GM18858 (cell line): ENCODE results near the gene KMO.

ENCODE experiments used
- ATAC-seq: cut with Tn5 transposase; IDR thresholded peaks from one replicate; pipeline ENCODE4 v1.9.1; 2021; ENCODE audit not compliant: unreplicated experiment

Gene KMO

DNA sequence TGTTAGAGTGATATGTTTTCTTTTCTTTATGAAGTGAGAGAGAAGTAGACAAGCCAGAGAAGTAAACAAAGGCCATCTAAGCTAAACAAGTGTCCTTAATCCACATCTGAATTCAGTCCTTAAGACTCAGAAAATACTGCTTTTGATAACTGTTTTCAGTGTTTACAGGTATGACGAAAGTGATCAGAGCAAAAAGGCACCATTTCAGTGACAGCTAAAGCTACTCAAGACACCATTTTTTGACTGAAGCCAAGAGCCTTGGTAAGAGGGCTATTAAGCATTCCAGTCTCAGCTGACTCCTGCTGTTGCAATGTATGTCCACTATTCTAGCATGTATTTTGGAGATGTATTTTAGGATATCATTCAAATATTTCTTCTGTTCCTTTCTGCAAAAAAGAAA lies 4.1 kb downstream of the KMO start:
- no peak for ATAC-seq

DNA sequence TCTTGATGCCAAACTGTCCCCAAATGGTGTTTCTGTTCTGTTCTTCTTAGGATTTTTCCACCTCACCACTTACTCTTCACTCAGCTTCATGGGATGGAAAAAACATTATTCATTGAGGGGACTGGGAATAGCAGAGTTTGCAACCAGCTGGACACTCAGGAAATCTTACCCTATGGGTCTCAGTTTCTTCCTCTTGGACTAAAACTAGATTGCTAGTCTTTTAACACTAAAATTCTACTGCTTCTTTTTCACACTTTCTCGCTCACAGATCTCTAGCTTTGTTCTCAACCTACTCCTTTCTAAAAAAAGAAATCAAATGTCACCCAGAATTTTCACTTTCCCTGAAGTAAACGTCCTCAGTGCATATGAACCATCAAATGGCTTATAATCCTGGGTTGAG lies 4.8 kb downstream of the KMO start:
- no peak for ATAC-seq

DNA sequence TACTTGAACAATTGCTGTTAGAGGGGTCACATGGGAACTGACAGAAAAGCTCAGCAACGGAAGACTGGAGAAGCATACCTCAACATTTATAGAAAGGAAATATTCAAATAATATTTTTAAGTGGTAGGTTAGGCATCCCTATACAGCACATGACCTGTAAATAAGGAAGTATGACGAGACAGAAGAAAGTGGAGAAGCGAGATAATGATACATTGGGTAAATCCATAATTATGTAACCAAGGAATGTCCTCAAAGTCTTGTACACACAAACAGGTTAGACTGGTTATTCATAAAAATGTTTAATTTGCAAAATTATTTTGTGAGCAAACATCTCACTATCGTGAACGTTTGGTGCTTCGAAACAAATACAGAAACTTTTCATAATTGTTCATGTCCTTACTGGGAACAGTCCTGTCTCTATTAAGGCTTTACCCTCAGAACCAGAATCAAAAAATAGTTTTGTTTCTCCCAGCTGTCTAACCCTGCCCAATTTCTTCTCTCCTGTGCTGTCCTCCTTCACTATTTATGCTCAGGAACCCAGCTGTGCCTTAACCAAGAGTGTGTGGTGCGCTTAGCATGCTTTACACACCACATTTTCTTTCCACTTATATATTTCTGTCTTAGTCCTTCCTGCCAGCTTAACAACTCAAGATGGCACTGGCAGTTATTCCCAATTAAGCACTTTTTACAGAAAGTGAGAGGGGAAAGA lies 10.2 kb downstream of the KMO start:
- ATAC-seq: no peak

DNA sequence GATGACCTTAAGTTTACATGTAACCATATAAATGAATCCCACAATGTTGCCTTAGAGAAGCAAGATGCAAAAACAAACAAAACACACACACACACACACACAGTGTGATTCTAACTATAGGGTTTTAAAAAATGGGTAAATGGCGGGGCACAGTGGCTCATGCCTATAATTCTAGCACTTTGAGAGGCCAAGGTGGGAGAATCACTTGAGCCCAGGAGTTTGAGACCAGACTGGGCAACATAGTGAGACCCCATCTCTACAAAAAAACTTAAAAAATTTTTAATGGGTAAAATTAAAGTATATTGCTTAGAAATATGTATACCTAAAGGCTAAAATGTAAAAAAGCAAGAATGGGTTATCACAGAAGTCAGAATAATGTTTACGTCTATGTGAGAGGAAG lies 15.8 kb downstream of the KMO start:
- ATAC-seq: no peak

DNA sequence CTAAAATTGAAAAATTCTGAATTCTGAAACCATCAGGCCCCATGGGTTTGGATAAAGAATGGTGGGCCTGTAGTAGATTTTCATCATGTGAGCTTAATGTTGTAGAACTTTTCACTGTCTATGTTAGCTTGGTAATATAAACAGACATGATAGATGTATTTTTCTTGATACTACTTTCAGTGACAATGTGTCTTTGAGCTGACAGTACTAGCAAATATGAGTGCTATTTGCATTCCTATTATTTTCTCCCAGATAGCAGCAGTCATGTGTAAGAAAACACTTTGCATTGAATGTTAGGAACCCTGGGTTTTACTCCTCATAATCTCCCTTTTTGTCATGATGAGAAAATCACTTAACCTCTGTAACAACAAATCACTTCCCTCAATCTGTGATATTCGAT lies 18.1 kb downstream of the KMO start:
- ATAC-seq: no peak

DNA sequence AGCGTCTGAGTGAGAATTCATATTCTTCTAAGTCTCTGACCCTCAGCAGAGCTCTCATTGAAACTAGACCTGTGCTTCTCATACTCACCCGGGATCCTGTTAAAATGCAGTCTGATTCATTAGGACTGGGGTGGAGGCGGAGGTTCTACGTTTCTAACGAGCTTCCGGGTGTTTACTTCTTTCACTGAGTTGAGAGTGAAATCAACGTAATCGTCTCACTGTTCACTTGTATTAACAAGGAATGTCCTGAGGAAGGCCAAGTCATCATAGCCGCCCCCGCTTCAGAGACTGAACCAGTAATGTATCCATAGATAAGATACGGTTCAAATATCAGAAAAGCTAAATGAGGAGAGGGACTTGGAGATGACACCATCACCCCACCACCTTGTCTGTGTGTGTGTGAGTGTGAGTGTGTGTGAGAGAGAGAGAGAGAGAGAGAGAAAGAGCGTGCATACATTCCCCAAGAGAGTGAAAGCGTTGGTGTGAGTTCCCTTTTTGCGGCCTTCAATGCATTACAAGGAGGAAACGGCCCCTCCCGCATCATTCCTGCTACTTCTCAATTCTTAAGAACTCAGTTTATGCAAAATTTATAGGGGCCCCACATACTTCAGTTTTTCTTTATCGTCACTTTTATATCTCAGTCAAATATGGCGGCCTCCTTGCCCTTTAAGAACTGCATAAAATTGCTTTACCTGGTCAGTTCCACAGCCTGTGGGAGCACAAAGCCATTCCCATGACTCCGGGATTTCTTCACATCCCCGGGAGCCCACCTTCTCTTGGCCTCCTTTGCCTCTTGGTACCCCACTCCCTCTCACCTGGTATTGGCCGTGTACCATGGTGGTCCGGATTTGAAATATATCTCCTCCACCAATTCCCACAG lies 19.8 kb downstream of the KMO start:
- peak; percentile 71 for ATAC-seq

DNA sequence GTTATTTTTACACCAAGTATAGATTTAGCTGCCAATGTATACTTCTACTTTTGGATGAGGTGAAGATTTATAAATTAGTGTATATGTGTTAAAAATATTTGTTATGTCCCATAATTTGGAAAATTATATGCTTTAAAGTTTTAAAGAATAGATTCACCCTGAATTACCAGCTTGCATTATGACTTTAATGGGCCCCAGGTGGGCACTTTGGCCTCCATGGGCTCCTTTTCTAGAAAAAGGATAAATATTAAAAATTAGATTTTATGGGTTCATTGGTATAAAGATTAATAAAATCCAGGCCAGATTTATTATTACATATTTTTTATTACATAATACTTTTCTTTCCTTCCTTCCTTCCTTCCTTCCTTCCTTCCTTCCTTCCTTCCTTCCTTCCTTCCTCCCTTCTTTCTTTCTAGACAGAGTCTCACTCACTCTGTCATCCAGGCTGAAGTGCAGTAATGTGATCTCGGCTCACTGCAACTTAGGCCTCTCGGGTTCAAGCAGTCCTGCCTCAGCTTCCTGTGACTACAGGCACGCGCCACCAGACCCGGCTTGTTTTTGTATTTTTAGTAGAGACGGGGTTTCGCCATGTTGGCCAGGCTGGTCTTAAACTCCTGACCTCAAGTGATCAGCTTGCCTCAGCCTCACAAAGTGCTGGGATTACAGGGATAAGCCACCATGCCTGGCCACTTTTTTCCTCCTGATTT lies 21.9 kb downstream of the KMO start:
- no peak for ATAC-seq

DNA sequence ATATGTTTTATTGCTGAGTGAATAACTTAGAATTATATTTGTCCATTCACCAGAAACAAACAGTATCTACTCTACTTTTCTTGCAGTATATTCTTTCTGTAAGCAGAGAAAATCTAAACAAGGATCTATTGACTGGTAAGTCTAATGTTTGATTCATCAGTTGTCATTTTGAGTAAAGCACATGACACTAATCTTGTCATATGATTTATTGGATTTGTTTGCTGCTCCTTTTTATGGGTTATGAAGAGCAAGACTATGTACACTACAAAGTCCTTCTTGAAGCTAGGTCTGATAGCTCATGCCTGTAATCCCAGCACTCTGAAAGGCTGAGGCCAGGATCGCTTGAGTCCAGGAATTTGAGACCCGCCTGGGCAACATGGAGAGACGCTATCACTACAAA lies 23.3 kb downstream of the KMO start:
- no peak for ATAC-seq

DNA sequence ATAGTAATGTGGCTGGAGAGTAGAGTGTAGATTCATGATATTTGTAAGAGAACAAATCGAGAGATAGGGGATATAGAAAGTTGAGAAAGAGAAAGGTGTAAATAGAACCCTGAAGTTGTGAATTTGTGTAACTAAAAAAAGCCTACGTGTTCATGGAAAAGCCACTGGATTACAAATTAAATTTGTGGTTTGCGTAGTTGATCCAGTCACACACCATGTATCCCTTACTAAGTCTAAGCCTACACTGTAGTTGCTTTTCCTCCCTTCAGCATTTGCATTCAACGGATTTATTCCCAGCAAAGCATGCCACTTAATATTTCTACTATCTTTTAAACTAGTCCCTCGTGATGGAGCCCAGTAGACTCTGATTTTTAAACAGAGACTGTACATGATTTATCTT lies 24.9 kb downstream of the KMO start:
- no peak for ATAC-seq

DNA sequence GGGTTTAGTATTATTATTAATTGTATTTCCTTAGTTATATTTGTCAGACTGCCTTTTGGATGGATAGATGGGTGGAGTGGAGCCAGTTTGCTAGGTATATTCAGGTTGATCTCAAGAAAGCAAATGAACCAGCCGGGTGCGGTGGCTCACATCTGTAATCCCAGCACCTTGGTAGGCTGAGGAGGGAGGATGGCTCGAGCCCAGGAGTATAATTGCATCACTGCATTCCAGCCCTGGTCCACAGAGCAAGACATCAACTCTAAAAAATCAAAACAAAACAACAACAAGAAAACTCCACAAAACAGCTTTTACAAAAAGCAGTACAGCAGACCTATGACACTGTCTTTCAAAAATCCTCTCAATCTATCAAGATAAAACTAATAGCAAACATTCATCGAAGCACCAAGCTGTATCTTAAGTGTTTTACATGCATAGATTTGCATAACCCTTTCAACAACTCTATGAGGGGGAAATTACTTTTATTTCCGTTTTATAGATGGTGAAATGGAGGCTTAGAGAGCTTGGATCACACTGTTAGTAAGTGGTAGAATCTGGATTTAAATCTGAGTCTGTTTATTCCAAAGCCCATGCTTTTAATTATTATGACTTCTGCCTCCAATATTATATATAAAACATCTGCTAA lies 25.5 kb downstream of the KMO start:
- ATAC-seq: no peak

DNA sequence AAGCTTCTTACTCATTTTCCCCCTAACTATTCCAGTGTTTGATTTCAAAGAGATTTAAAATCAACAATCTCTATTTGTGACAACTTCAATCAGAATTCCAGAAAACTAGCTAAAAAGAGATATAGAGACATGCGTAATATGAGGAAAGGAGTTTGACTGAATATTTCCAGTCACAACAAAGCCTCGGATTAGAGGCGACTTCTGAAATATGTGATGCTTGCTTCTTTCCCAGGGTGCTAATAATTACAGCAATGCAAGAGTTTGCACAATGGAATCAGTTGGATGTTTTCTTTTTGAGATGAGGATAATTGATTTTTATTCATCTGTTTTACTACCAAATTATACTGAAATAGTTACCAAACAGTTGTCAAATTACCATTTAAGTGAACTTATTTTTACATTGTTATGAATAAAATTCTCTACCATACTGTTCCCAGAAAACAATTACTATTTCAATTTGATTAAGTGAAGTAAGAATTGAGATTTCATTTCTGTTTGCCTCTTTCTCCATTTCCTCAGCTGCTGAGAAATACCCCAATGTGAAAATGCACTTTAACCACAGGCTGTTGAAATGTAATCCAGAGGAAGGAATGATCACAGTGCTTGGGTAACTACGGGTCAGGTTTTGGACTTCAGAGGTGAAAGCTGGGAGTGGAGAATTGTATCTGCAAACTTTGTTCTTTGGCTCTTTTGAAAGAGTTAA lies 28.1 kb downstream of the KMO start:
- no peak for ATAC-seq

DNA sequence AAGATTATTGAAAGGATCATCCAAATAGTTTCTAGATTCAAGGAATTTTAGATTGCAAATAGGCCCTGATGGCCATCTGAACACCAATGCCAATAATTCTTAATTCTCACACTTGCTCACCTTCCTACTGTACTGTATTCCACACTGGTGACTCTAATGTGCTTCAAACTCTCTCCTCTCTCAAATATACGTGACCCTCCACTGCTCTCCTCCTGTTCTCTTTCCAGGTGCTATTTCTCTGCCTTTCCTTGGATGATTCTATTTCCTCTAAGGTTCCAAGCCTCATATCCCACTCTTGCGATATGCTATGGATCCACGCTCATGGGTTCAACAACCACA lies 28.6 kb downstream of the KMO start:
- no peak for ATAC-seq

DNA sequence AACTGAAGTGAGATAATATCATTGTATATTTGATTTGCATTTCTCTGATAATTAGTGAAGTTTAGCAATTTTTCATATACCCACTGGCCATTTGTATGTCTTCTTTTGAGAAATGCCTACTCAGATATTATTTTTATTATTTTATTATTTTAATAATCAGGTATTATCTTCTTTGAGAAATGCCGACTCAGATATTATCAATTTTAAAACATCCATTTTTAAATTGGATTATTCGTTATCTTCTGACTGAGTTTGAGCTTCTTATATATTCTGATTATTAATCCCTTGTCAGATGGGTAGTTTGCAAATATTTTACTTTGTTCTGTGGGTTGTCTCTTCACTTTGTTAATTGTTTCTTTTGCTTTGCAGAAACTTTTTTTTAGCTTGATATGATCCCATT lies 37.7 kb downstream of the KMO start:
- no peak for ATAC-seq

DNA sequence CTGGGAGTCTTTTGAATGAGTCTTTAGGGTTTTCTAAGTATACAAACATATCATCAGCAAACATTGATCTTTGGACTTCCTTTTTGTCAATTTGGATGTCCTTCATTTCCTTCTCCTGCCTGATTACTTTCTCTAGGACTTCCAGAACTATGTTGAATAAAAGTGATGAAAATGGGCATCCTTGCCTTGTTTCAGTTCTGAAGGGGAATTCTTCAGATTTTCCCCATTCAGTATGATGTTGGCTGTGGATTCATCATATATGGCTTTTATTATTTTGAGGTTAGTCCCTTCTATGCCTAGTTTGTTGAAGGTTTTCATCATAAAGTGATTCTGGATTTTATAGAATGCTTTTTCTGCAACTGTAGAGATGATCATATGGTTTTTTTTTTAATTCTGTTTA lies 42.0 kb downstream of the KMO start:
- ATAC-seq: no peak

DNA sequence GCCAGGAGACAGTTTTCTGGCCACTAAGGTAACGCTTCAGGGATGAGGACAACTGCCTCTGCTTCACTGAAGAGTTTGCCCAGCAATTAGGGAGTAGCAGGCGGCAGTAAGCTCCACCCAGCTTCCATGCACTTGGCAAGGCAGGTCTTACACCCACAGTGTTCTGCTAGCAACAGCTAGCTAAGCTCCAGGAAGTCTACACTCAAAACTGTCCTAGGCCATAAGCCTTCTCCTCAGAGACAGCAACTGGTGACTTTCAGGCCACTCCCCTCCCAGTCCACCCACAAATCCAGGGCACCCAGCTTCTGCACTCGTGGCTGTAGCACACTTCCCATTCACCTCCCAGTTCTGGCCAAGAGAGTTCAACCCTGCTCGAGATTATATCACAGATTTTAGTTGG lies 47.3 kb downstream of the KMO start:
- no peak for ATAC-seq

DNA sequence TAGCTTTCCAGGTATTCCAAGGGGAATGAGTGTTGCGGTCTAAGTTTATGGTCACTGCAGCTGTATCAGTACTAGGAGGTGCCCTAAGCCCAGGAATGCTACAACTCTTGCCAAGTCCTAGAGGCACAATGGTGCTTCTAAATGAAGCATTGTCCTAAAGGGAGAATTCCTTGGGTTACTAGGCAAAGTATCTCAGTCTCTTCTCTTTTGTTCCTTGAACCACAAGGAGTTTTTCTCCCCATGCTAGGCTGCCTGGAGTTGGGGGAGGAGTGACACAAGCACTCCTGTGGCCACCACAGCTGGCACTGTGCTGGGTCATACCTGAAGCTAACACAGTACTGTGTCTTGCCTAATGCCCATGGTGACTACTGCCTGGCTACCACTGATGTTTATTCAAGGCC lies 50.7 kb downstream of the KMO start:
- ATAC-seq: no peak

DNA sequence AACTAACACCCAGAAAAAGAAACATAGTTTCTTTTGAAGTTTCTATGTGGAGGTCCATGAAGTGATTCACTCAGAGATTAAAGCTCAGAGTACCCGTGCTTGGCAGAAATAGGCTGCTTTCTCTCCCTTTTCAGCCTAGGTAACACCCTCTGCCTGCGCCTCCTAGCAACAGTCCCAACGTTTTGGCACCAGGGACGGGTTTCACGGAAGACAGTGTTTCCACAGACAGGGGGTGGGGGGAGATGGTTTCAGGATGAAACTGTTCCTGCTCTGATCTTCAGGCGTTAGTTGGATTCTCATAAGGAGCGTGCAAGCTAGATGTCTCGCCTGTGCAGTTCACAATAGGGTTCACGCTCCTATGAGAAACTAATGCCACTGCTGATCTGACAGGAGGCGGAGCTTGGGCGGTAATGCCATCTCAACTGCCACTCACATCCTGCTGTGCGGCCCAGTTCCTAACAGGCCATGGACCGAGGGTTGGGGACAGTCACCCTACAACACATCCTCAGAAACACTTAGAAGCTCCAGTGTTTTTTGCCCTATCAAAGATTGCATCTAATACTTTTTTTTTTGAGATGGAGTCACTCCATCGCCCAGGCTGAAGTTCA lies 54.8 kb downstream of the KMO start:
- no peak for ATAC-seq

DNA sequence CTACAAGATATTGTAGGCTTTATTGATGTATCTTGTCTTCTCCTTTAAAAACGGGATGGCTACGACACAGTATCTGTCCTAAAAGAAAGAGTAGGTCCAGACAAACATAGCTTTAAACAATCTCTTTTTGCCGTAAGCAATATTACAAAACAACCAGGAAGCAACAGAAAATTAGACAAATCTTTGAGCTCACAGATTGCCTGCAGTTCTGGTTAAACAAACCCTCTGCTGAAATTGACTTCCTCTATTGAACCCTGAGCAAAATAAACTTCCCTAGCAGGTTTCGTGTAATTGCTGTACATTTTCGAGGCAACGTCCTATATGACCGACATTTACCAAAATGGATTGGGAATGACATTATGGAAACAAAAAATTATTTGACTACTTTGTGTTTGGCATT lies 57.3 kb downstream of the KMO start:
- ATAC-seq: no peak

DNA sequence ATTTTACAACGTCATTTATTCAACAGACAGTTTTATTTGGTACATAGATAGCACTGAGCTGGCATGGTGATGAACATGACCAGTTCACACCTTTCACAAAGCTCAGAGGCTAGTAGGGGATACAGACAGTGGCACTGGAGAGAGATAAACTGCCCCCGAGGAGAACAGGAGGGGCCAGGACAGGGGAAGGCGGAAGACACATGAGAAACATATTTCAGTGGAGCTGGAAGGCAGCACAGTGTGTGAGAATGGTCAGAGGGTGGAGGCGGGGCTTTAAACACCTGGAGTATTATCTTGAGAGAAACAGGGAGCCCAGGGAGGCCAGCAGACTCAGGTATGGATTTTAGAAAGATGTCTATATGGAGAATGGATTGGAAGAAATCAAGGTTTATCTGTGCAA lies 58.5 kb downstream of the KMO start:
- ATAC-seq: no peak

DNA sequence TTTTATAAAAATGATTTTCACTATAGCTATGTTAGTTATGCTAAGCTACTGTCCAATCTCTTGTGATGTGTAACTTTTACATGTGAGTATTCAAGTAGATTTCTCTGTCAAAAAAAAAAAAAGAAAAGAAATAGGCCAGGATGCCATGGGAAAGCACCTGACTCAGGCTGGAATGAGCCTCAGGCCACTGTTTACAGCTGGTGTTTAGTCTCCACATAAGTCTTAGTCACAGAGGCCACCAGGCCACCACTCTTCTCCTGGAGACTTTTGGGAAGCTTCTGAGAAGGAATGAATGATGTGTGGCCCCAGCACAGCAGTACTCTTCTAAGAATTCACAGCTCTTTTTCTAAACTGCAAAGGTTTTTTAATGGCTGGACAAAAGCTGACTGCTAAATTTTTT lies 59.1 kb downstream of the KMO start:
- no peak for ATAC-seq

DNA sequence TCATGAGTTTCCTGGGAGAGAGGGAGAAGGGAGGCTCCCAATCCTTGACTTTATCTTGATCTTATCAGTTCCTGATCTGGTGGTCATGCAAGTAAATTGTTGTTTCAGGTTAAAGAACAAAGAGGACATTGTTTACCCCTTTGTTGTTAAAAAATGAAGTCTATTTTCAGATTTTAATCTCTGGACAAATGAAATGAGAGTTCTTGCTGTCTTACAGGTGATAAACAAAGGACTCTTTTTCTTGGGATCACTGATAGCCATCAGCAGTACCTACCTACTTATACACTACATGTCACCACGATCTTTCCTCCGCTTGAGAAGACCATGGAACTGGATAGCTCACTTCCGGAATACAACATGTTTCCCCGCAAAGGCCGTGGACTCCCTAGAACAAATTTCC lies 59.6 kb downstream of the KMO start:
- ATAC-seq: no peak
